PC-3 (cell line): ENCODE measurements around the gene NDFIP2.

Experiments used
- CTCF ChIP-seq: fragments of 300-600 bp; sonication (generic); conservative IDR thresholded peaks from 2 replicates; pipeline ENCODE4 v1.5.1; 2017; ENCODE audit warnings: antibody characterized with exemption, low read depth, mild to moderate bottlenecking, low read length
- EZH2 ChIP-seq: fragments of 300-600 bp; sonication (generic); IDR thresholded peaks from one replicate; pipeline ENCODE4 v1.6.1; 2017; ENCODE audit warnings: antibody characterized with exemption, mild to moderate bottlenecking, low read length; ENCODE audit not compliant: unreplicated experiment
- EZH2phosphoT487 ChIP-seq: fragments of 300-600 bp; sonication (generic); IDR thresholded peaks from 2 replicates; pipeline ENCODE4 v1.6.1; 2018; ENCODE audit warnings: mild to moderate bottlenecking, antibody characterized with exemption, low read length, borderline replicate concordance

DNA sequence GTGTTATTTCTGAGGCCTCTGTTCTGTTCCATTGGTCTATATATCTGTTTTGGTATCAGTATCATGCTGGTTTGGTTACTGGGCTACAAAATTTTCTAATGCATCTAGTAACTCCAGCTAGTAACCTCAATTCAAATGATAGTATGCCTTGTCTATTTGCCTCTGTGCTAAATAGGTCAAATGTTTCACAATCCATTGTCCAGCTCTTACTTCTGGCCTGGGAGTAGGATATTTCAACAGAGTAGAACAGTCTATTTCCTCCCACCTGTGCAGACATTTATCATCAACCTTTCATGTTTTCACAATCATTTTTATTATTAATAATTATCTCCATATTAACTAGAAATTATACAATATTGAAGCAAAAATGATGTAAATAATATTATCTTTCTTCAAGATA, 18.1 kb upstream of the NDFIP2 start:
- no peak for TF ChIP-seq CTCF
- TF ChIP-seq EZH2: no peak
- TF ChIP-seq EZH2phosphoT487: no peak
